Measurements from ENCODE around the gene TDP2. TPM values are rescaled to one million over a fixed set of nuclear protein-coding genes. Genes with fewer than 3 reads are reported as not detected.

The TDP2 gene
- total RNA-seq, 4 donors from 2014 or later, result 29.2 to 53.1 (median 42.2) TPM

DNA sequence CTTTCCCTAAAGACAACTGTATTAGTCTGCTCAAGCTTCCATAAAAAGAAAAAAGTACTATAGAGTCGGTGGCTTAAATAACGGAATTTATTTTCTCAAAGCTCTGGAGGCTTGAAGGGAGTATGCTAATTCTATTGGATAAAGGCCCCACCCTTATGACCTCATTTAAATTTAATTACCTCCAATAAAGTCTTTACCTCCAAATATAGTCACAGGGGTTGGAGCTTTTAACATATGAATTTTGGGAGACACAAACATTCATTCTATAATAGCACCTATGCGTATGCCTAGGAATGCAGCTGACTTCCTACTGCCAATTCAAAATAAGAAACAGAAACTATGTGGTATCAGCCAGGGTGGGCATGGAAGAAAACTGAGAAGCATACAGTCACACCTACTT, 46.1 kb downstream of the TDP2 start:
- 84 to 94% methylated on average over 3 of the region's 3 CpGs for WGBS, 2 donors (ENCODE audit: low coverage in 1 of 2)
- H3K9me3 ChIP-seq, result no peaks in the 10 kb centered on the region
- ATAC-seq, result no peak
- H3K27ac ChIP-seq, result no peak overlapping the region
- no peaks in the 10 kb centered on the region for H3K27me3 ChIP-seq
- H3K4me3 ChIP-seq, result no peak overlapping the region
- no peaks in the 10 kb centered on the region for H3K36me3 ChIP-seq
- TF ChIP-seq, protein P1, sequence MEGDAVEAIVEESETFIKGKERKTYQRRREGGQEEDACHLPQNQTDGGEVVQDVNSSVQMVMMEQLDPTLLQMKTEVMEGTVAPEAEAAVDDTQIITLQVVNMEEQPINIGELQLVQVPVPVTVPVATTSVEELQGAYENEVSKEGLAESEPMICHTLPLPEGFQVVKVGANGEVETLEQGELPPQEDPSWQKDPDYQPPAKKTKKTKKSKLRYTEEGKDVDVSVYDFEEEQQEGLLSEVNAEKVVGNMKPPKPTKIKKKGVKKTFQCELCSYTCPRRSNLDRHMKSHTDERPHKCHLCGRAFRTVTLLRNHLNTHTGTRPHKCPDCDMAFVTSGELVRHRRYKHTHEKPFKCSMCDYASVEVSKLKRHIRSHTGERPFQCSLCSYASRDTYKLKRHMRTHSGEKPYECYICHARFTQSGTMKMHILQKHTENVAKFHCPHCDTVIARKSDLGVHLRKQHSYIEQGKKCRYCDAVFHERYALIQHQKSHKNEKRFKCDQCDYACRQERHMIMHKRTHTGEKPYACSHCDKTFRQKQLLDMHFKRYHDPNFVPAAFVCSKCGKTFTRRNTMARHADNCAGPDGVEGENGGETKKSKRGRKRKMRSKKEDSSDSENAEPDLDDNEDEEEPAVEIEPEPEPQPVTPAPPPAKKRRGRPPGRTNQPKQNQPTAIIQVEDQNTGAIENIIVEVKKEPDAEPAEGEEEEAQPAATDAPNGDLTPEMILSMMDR (IDR thresholded peaks at IDR 0.05), result no peak
- TF ChIP-seq EP300 (IDR thresholded peaks at IDR 0.05), result no peak
- TF ChIP-seq POLR2AphosphoS5 (IDR thresholded peaks at IDR 0.05), result no peak
- TF ChIP-seq POLR2A (IDR thresholded peaks at IDR 0.05), result no peak
- H3K4me1 ChIP-seq, result no peaks in the 10 kb centered on the region

DNA sequence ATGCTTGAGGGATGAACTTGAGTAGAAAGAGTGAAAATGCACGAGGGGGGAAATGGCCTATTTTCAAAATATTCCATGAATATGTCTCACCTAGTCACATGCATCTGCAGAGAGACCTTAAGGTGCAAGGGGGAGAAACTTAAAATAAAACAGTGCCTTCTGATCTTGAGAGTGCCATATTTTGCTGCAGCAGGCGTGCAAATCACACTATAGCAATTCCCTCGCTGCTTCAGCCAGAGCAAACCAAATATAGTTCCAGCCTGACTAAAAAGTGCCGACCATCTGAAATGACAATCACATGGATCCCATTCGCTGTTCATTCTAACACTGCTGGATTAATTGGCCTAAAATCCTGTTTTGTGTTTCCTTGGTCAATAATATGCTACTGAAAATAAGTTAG, 47.0 kb downstream of the TDP2 start:
- no peak overlapping the region for H3K4me3 ChIP-seq
- no peaks in the 10 kb centered on the region for H3K9me3 ChIP-seq
- WGBS, 2 donors (ENCODE audit: low coverage in 1 of 2), result 86 to 94% methylated on average over 5 of the region's 5 CpGs
- no peak for TF ChIP-seq EP300 (IDR thresholded peaks at IDR 0.05)
- TF ChIP-seq, protein P1 (IDR thresholded peaks at IDR 0.05), result no peak
- no peak for TF ChIP-seq POLR2A (IDR thresholded peaks at IDR 0.05)
- no peak for TF ChIP-seq POLR2AphosphoS5 (IDR thresholded peaks at IDR 0.05)
- ATAC-seq, result no peak
- H3K27me3 ChIP-seq, result no peaks in the 10 kb centered on the region
- no peaks in the 10 kb centered on the region for H3K36me3 ChIP-seq
- H3K4me1 ChIP-seq, result no peaks in the 10 kb centered on the region
- H3K27ac ChIP-seq, result no peak overlapping the region

DNA sequence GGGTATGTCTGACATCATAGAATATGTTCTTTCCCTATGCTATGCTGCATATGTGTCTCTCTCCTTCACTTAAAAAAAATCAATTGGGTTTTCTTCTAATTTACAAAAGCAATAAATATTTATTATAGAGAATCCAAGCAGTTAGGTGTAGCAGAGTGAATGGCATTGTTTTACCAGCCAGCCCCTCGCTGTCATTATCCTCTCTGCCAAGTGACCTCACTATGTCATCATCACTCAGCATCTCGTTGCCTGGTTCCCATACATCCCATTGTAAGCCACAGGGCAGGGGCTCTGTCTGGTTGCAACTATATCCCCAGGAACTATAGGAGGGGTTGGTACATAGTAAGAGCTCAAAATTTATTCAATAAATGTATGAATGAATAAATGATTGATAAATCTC, 52.1 kb downstream of the TDP2 start:
- 31 to 45% methylated on average over 2 of the region's 2 CpGs for WGBS, 2 donors (ENCODE audit: low coverage in 1 of 2)
- Histone ChIP-seq H3K4me3 (no peak overlapping the region), H3K27me3 (peaks cover 16% of the 10 kb centered on the region), H3K4me1 (no peaks in the 10 kb centered on the region), H3K27ac (no peak overlapping the region), H3K9me3 (no peaks in the 10 kb centered on the region), H3K36me3 (no peaks in the 10 kb centered on the region)
- no peak for TF ChIP-seq POLR2A (IDR thresholded peaks at IDR 0.05)
- TF ChIP-seq POLR2AphosphoS5 (IDR thresholded peaks at IDR 0.05), result no peak
- TF ChIP-seq EP300 (IDR thresholded peaks at IDR 0.05), result no peak
- TF ChIP-seq, protein P1 (IDR thresholded peaks at IDR 0.05), result no peak
- ATAC-seq, result no peak

DNA sequence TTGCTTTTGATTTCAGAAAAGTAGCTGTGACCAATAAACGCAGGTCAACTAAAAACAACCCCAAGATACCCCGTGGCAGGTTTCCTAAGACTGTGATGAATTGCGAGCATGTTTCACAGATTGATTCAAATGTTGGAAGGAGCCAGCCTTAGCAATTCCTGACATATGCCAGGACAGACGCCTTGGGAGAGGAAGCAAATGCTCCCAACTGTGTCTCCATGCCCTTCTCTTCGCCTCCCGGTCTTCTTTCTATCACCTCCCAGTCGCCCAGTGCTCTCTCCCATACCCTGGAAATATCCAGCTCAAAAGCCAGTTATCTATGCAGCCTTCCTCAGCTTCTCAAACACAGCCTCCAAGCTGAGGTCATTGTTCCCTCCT, 52.7 kb downstream of the TDP2 start:
- Histone ChIP-seq H3K27ac (no peak overlapping the region), H3K4me3 (no peak overlapping the region), H3K4me1 (no peaks in the 10 kb centered on the region), H3K27me3 (peaks cover 16% of the 10 kb centered on the region), H3K9me3 (no peaks in the 10 kb centered on the region), H3K36me3 (no peaks in the 10 kb centered on the region)
- ATAC-seq, result no peak
- 36 to 46% methylated on average over 5 to 7 of the region's 7 CpGs for WGBS, 2 donors (ENCODE audit: low coverage in 1 of 2)
- TF ChIP-seq, protein P1 (IDR thresholded peaks at IDR 0.05), result no peak

DNA sequence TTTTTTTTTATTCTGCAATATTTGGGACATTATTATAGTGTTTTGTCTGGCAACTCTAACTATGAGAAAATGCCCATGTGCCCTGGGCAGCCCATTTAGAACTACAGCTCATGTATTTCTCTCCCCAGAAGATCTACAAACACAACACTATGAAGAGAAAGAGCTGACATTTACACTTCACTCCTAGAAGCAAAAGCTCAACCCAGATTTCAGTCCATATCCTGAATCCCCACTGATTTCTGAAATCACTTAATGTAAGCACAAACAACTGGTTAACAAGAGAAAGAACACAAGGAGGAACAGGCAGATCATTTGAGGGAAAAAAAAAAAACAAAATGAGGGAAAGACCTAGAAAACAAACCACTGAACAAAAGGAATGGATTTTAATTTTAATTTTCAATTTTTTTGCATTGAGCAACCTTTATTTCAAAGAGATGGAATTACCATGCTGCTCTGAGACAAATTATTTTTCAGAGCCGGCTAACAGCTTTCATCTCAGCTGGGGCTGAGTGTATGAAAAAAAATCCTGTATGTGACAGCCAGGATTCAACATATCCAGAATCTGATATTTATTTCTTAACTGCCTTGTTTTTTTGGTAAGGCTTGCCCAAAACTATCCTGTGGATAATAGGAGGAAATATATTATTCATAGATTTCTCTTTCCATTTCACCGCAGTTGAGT, 53.2 kb downstream of the TDP2 start:
- WGBS, 2 donors (ENCODE audit: low coverage in 1 of 2), result 70 to 76% methylated on average over 2 of the region's 2 CpGs
- H3K27ac ChIP-seq, result no peak overlapping the region
- ATAC-seq, result no peak

More for the DNA sequence above, 53.2 kb downstream of the TDP2 start:
- Histone ChIP-seq H3K36me3 (no peaks in the 10 kb centered on the region), H3K4me1 (no peaks in the 10 kb centered on the region), H3K9me3 (no peaks in the 10 kb centered on the region), H3K4me3 (no peak overlapping the region), H3K27me3 (peaks cover 16% of the 10 kb centered on the region)
- TF ChIP-seq, protein P1 (IDR thresholded peaks at IDR 0.05), result no peak
- no peak for TF ChIP-seq POLR2AphosphoS5 (IDR thresholded peaks at IDR 0.05)
- TF ChIP-seq EP300 (IDR thresholded peaks at IDR 0.05), result no peak
- no peak for TF ChIP-seq POLR2A (IDR thresholded peaks at IDR 0.05)
